ENCODE data around the gene COL6A1. TPM values are rescaled to one million over a fixed set of nuclear protein-coding genes. Genes with fewer than 3 reads are reported as not detected.

Gene COL6A1
- total and polyA plus RNA-seq, 2 donors (not counting 3 experiments of a cell fraction or from before 2014, with no cell fraction given): 30.1 to 42.4 TPM

DNA sequence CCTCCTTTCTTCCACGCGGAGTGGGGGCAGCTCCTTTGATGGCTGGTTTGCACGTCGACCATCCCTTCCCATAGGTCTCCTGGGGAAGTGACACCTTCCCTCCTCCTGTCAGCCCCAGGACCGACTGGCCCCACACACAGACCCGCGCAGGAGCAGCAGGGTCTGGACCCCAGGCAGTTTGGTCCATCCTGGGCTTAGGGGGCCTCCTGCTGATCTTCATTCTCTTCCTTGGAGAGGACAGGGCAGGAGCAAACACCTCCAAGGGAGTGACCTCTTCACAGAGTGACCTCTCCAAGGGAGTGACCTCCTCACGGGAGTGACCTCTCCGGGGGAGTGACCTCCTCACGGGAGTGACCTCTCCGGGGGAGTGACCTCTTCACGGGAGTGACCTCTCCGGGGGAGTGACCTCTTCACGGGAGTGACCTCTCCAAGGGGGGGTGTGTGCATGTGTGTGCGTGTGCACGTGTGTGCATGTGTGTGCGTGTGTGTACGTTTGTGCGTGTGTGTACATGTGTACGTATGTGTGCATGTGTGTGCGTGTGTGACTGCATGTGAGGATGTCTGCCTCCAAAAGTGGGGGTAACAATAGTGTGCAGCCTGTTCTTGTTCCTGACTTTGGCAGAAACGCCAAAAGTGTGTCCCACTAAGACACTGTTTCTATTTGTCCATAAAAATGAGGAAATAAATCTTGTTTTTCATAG, 29.8 kb downstream of the COL6A1 start:
- Histone ChIP-seq H3K79me2 (ENCODE audit: control insufficient read depth, insufficient read depth, low read length) (no peaks in the 10 kb centered on the region), H3K9ac (replicated peaks; ENCODE audit: extremely low read depth, insufficient read depth, low read length) (no peak overlapping the region), H3K4me2 (ENCODE audit: insufficient read depth, low read length) (no peak overlapping the region), H2AFZ (ENCODE audit: low read depth, low read length) (no peak overlapping the region), H3K9me3 (replicated peaks; ENCODE audit: control insufficient read depth, insufficient read depth, low read length) (no peaks in the 10 kb centered on the region), H3K4me3 (replicated peaks in 1 of 3; ENCODE audit: insufficient read depth in 1 of 3, low read depth in 1 of 3, low read length in 3 of 3) (no peak overlapping the region), H3K9me1 (replicated peaks; ENCODE audit: control insufficient read depth, extremely low read depth, insufficient read depth, low read length) (no peaks in the 10 kb centered on the region), H4K20me1 (replicated peaks; ENCODE audit: control insufficient read depth, extremely low read depth, insufficient read depth, low read length) (no peaks in the 10 kb centered on the region), H3K36me3 (ENCODE audit: control insufficient read depth in 2 of 2, extremely low read depth in 1 of 2, insufficient read depth in 2 of 2, low read length in 2 of 2) (no peaks in the 10 kb centered on the region), H3K27me3 (ENCODE audit: control insufficient read depth in 2 of 2, insufficient read depth in 2 of 2, low read length in 2 of 2) (peaks cover 2 to 26% of the 10 kb centered on the region in 2 experiments), H3K4me1 (ENCODE audit: control insufficient read depth, extremely low read depth, insufficient read depth, low read length) (no peaks in the 10 kb centered on the region), H3K27ac (ENCODE audit: insufficient read depth, low read depth, low read length) (no peak overlapping the region)
- TF ChIP-seq POLR2A (IDR thresholded peaks at IDR 0.05; ENCODE audit: low read depth, low read length) (no peak), MYC (IDR thresholded peaks at IDR 0.05; ENCODE audit: low read depth, low read length) (no peak), MAX (IDR thresholded peaks at IDR 0.05; ENCODE audit: insufficient read depth, insufficient read length) (no peak), FOS (IDR thresholded peaks at IDR 0.05; ENCODE audit: borderline replicate concordance, insufficient read depth, low read length) (no peak), JUN (IDR thresholded peaks at IDR 0.05; ENCODE audit: borderline replicate concordance, insufficient read depth, insufficient read length, low read depth) (no peak)
- TF ChIP-seq, protein P1, sequence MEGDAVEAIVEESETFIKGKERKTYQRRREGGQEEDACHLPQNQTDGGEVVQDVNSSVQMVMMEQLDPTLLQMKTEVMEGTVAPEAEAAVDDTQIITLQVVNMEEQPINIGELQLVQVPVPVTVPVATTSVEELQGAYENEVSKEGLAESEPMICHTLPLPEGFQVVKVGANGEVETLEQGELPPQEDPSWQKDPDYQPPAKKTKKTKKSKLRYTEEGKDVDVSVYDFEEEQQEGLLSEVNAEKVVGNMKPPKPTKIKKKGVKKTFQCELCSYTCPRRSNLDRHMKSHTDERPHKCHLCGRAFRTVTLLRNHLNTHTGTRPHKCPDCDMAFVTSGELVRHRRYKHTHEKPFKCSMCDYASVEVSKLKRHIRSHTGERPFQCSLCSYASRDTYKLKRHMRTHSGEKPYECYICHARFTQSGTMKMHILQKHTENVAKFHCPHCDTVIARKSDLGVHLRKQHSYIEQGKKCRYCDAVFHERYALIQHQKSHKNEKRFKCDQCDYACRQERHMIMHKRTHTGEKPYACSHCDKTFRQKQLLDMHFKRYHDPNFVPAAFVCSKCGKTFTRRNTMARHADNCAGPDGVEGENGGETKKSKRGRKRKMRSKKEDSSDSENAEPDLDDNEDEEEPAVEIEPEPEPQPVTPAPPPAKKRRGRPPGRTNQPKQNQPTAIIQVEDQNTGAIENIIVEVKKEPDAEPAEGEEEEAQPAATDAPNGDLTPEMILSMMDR (IDR thresholded peaks at IDR 0.05; ENCODE audit: extremely low read depth in 1 of 2, insufficient read depth in 1 of 2, low read depth in 1 of 2, low read length in 2 of 2): no peak
- dilution Hi-C loops (cut with MboI; ENCODE audit: extremely low pct_ligation_motif_present, low sequenced_read_pairs): no loop called here
- FAIRE-seq (no peak), DNase-seq (ENCODE audit: low read depth, low spot score) (no peak)
- POLR2A ChIA-PET: no interaction called here
- intact Hi-C loops (cut with micrococcal nuclease): no loop called here
- CTCF ChIA-PET: interaction anchor here (1.5 kb wide), 1 partner anchor 132 kb away, joined by 3 read pairs; no protein-coding TSS in a partner anchor
- no TSS peak for BruUV-seq (replicated peaks)

All from endothelial cell of umbilical vein (primary cell).